NCI-H774 (cell line): ENCODE measurements around the gene LYZL2.

Source experiments
- DNase-seq: peaks from one replicate; lab custom pipeline; 2025; lab: John Stamatoyannopoulos, UW

The LYZL2 gene

DNA sequence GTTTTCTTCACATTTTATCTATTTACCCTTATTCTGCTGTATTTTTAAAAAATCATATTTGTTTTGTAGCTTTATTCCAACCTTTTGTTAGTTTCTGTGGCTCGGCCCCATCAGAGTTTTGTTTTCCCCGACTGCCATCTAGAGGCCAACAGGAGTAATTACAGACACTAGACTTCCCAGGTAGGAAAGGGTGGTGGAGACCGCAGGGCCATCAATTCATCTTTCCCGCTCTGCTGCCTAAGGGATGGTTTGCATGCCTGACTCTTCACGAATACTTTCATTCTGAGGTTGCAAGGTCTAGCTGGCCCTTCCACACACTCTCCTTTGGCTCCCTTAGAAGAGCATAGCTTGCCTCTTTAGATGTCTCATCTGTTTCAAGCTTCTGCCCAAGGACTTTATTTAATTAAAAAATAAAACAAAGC is 38.3 kb downstream of the LYZL2 start:
- peak; percentile 25 for DNase-seq

DNA sequence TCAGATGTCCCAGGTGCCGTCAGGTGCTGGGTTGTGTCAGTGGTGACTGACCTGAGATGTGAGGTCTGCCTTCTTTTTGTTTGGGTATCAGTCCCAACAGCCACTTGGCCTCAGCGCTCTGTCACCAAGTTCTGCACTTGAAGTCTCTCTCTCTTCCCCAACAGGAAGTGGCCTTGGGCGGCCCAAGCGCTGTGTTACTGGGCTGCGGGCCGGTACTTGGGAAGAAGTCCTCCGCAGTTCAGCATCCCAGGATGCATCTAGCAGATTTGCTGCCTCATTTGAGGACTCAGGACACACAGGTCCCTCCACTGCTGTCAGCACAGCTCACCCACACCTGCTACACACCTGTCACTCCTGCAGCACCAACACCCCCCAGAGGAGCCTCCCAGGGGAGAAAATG is 40.1 kb downstream of the LYZL2 start:
- no peak for DNase-seq

DNA sequence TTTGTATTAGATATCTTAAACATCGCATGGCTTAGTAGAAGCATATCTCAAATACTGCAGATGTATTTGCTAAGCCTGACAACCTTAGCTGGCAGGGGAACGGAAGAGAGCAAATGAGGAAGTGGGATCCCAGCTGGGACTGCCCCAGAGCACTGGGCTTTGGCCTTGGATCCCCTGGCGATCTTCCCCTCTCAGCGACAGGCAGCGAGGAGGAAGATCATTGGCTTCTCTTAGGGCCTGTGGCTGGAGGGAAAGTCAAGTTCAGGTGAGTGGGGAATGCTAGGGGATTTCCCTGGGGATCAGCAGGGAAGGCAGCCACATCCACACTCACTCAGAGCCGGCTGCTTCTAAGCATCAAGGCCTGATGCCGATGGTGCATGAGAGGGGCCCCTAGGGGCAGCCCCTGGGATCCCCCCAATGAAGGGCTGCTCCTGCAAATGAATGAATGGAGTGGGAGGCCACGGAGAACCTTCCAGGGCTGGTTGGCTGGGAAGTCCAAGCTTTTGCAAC is 42.0 kb downstream of the LYZL2 start:
- no peak for DNase-seq

DNA sequence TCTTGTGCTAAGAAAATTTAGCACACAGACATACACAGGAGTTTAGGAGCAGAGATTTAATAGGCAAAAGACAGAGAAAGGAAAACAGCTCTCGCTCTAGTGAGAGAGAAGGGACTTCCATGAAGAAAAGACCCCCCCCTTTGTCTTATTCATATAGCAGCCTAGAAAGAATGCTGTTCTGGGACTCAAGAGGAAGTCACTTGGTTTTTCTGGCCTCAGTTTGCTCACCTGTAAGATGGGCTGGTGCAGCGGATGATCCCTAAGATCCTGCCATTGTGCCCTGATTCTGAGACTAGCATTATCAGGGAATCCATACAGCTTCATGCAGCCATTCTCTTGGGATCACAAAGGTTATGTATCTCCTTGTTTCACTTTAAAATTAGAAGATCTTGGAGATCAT is 42.7 kb downstream of the LYZL2 start:
- no peak for DNase-seq

DNA sequence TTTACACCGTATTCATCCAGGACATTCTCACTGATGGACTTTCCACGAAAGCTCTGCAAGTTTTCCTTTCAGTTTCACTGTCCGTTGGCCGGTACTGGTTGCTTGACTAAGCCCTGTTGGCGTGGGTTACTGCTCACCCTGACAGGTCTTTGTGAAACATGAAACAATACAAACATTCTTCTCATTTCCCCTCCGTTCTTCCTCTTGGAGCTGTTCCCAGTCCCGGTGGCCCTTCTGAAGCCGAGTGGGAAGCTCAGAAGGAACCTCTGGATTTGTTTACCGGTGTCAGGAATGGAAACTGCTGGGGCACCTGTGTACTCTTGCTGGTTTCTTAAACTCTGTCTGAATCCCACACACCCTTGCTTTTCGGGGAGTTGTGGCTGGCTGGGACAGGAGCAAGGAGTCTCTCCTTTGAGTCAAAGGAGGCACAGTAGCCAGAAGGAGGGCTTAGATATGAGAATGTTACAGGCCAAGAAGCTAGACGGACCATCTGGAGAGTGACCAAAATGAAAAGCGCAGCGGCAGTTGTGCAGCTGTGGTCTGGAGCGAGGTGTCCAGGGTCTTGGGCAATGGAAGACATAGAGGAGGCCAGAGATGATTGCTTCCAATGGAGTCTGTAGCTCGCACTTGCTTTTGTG is 45.7 kb downstream of the LYZL2 start:
- peak; percentile 9 for DNase-seq

DNA sequence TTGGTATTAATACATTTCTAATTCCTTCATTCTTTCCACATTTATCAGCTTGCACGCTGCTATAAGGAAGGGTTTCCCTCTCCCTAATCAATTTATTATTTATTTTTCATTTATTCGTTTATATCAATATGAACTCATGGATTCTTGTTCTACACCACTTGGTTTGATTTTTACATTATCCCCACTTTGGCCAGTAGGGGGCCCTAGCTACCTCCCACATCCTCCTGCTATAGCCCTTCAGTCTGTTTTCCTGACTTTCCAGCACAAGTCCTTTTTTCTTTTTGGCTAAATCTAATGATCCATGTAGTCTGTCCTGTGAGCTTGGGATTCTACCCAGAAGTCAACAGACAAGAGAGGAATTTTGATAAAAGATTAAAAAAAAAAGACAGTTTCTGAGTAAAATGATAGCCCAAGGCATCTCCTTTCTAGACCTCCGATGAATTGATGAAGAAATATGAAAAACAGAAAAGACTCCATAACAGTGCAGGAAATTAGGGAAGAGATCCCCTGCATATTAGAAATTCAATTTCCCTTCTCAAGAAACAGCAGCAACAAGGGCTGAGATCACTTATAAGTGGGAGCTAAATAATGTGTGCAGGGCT is 47.7 kb downstream of the LYZL2 start:
- DNase-seq, result no peak

DNA sequence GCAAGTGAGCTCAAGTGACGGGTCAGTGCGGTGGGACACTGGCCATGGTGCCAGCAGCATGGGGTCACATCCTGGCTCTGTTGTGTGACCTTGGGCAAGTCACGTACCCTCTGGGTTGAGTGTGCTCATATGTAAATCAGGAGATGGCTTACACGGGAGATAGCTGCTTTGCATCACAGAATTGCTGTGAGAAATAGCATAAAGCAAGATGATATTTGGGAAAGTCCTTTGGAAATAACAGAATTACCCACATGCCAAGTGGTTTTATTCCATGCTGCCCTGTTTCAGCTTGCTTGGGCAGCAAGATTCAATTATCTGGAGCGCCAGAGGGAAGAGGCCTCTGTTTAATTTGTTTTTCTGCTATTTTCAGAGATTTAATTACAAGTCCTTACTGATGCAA is 48.9 kb downstream of the LYZL2 start:
- DNase-seq, result no peak

DNA sequence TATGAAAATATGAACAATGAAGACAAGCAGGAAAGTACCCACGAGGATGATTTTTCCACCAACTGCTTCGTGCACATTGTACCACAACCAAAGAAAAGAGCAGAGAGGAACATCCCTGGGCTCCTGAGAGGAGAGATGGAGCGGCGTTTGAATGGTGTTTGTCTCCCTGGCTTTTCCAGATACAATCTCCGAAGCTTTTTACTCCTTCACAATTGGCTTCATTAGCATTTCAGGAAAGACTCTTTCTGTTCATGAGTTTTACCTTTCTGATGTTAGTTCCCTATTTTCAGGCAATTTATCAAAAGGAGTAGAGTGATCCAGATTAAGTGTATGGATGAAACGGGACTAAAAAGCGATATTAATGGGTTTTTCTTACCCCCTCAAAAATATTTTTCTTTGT is 49.3 kb downstream of the LYZL2 start:
- DNase-seq, result no peak

DNA sequence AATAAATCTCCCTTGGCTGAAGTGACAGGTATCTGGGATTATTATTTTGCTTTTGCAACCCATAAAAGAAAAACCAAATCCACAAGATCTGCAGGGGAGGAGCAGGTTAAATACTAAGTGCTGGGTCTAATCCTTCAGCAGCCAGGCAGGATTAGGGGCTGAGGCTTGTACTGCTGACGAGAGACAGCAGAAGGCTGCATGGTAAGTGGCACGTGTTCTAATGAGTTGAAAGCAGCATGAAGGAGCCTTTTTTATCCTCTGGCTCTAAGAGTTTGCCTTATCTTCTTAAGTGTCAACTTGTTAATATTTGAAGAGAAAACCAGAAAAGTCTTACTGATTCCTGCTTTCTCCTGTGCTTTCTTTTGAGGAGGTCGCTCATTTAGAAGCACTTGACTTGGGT is 50.0 kb downstream of the LYZL2 start:
- DNase-seq, result no peak

DNA sequence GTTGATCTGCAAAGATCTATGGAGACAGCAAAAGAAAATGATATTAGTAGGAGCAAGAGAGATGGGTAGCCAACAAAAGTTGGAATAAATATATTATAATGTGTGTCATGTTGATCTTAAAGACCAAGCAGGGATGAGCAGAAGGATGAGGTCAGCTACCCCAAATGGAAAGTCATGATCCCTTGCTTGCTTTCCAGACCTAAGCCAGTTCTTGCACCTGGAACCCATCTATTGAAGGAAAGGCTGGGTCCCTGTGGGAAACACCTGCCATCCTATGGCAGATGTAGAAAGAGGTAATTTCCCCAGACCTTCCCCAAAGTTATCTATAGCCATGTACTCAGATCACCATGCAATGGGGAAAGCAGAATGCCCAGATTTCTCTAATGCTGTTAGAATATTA is 52.5 kb downstream of the LYZL2 start:
- DNase-seq, result no peak

DNA sequence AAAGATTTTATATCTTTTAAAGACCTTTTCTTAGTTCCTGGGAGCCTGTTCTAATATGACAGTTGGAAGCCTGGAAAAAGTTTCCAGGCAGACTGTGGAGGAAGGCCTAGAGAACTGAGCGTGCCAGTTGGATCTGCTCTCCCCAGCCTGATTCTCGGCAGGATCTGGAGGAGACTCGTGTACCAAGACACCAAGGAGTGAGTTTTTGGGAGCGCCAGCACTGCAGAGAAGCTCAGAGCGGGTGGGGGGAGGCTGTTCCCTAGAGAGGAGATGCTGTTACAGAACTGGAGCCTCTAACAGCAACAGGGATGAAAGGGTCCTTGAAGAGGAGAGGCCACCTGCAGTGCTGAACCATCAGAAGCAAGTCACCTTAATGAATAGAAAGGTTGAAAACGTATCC is 52.9 kb downstream of the LYZL2 start:
- DNase-seq, result no peak

DNA sequence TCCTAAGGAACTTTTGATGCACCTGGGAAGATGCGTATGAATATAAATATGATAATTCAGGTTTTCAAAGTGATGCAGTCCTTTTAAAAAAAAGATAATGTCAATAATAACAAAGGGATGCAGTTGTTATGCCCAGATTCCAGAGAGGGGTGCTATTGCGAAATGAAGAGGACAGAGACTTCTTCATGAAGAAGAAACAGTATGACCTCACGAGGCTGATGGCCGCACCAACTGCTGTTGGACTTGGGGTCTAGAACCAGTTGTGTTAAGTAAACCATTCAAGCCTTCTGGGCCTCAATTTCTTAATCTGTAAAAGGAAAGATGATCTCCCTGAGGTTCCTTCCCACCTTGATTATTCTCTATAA is 55.1 kb downstream of the LYZL2 start:
- no peak for DNase-seq

DNA sequence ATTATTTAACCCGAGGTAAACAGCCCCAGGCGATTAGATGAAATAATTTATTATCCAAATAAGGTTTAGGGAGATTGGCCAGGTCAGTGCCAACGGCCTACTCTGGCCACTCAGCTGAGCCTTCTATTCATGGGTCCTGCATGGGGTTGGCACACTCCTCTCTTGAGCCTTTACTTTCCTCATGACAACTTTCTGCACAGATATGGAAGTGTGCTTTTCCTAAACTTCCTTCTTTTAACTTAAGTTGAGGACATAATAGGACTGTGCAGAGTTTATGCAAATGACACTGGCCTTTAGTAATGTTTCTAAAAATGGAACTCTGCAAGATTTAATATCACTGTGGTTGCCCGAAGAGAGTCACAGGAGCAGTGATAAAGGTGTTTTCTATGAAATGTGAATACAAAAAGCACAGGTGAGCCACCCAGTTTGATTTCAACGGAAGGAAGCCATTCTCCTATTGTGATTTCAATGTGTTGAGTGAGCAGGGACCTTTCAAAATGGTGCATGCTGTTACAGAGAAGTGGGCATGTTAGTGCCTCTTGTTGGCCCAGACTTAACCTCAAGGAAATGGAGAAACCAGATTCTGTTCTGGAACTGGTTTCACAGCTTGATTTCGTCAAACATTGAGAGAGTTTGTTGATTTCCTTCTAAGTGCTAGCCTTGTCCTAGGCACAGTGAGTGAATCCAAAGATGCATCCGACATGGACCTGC is 55.7 kb downstream of the LYZL2 start:
- DNase-seq, result no peak

DNA sequence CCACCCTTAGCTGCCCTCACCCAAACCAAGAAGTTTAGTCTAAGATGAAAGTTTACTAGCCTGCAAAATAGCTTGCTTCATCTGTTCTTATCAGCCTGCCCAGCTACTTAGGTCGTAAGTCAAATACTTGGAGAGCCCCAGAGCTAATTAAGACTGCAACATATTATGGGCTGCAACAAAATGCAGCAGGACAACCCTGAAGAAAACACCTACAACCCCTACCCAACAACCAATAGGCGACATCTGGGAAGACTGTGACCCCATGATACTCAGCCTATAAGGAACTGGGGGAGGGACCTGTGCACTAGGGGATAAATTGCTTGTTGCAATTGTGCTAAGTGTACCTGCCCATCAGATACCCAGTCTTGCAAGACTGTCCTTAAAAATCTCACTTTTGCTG is 64.1 kb downstream of the LYZL2 start:
- no peak for DNase-seq

DNA sequence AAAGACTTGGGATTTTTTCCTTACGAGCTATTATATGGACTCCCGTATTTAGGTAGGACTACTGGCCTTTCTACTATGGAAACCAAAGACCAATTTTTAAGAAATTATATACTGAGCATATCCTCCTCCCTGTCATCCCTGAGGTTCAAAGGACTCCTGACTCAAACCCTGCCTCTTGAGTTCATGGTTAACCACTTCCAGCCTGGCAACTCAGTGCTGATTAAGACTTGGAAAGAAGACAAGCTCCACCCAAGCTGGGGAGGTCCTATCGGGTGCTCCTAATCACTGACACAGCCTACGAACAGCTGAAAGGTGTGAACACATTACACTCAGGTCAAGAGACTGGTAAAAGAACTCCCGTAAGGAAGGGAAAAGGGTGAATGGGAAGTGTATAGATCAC is 66.8 kb downstream of the LYZL2 start:
- DNase-seq, result no peak
